D721Med (cell line): ENCODE results near the gene GPD1.

Experiments used
- DNase-seq: peaks from one replicate; pipeline ENCODE4 v3.0.0; 2011; ENCODE audit warnings: low spot score; ENCODE audit not compliant: insufficient read length
- FAIRE-seq: peaks from 2 replicates; lab custom pipeline; 2011; peaks lifted over from hg19 to GRCh38; lab: Jason Lieb, UNC
- TF ChIP-seq, protein P1 (sequence below): IDR thresholded peaks from 2 replicates; pipeline ENCODE4 v1.5.1; 2012; ENCODE audit warnings: mild to moderate bottlenecking, control low read depth; ENCODE audit not compliant: insufficient read depth; ENCODE audit errors: missing control alignments

GPD1 gene

DNA sequence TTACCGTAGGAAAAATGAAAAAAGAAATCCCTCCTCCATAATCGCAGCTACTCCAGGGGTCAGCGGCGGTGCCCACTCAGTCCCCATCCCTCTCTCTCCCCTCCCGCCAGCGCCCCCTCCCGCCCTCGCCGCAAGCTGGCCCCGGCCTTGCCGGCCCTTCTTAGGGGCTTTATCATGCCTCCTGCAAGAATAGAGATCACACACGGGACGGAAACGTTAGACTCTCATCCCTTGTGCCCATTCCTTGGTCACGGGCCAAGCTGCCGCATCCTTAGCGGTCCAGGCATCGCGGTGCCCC lies 7.5 kb downstream of the GPD1 start:
- TF ChIP-seq, protein P1, sequence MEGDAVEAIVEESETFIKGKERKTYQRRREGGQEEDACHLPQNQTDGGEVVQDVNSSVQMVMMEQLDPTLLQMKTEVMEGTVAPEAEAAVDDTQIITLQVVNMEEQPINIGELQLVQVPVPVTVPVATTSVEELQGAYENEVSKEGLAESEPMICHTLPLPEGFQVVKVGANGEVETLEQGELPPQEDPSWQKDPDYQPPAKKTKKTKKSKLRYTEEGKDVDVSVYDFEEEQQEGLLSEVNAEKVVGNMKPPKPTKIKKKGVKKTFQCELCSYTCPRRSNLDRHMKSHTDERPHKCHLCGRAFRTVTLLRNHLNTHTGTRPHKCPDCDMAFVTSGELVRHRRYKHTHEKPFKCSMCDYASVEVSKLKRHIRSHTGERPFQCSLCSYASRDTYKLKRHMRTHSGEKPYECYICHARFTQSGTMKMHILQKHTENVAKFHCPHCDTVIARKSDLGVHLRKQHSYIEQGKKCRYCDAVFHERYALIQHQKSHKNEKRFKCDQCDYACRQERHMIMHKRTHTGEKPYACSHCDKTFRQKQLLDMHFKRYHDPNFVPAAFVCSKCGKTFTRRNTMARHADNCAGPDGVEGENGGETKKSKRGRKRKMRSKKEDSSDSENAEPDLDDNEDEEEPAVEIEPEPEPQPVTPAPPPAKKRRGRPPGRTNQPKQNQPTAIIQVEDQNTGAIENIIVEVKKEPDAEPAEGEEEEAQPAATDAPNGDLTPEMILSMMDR, result no peak
- DNase-seq (no peak), FAIRE-seq (no peak)

DNA sequence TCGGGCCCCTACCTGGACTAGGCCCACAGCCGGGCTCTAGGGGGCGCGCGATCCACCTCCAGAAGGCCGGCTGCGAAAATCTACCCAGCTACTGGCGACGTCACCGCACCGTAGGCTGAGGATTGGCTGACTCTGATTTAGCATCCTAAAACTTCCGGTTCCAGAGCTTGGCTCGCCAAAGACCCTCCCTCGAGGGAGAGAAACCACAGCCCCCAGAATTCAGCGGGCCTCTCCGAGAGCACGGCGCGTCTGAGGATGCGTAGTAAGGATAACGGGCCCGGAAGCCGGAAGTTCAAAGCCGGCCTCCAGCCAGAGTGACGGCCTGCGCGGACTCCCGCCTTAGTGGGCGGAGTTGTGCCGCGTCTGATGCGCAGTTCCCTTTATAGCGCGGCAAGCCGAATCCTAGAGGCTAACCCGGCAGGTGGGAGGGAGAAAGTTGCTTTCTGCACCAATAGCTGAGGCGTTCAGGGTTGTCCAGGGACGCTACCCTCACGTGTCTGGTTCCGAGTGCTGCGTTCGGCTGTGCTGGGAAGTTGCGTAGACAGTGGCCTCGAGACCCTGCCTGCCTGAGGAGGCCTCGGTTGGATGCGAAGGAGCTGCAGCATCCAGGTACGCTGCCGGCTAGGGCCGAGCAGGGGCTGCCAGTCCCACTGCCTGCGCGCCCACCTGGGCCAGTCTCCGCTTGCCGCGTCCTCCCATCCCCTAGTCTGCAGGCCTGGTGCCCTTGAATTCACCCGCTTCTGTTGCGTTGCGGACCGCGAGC lies 8.1 kb downstream of the GPD1 start, which contains the start of gene COX14:
TSS of gene COX14 (plus strand) at position 544 of the 763 bp plus-strand sequence. CDS start 7,808 bp downstream, outside the sequence.
- TF ChIP-seq, protein P1, result peak; percentile 85
- no peak for FAIRE-seq
- peak; percentile 88 for DNase-seq

DNA sequence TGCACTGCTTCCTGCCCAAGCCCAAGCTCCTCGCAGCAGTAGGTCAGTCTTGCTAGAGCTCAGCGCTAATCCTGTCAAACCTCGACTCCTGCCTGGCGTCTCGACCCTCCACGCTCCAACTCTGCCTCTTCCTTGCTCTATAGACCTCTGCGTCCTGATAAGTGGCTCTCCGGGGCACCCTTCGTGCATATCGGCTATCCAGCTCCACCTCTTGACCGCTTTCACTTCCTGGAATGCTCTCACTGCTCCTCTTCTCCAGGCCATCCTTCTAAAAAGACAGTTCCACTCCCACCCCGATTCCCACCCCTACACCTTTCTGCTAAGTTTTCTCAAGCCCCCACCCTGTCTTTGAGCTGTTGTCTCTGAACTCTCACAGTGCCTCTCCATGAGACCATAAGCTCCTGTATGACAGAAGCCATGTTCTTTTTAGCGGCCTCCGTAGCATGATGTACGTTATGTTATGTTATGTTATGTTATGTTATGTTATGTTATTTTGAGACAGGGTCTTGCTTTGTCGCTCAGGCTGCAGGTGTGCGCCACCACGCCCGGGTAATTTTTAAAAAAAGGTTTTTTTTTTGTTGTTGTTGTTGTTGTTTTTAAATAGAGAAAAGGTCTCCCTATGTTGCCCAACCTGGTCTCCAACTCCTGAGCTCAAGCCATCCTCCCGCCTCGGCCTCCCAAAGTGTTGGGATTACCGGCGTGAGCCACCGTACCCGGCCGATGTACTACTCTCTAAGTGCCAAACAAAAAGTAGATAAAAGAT lies 8.8 kb downstream of the GPD1 start:
- TF ChIP-seq, protein P1, result no peak
- no peak for DNase-seq
- FAIRE-seq, result no peak

DNA sequence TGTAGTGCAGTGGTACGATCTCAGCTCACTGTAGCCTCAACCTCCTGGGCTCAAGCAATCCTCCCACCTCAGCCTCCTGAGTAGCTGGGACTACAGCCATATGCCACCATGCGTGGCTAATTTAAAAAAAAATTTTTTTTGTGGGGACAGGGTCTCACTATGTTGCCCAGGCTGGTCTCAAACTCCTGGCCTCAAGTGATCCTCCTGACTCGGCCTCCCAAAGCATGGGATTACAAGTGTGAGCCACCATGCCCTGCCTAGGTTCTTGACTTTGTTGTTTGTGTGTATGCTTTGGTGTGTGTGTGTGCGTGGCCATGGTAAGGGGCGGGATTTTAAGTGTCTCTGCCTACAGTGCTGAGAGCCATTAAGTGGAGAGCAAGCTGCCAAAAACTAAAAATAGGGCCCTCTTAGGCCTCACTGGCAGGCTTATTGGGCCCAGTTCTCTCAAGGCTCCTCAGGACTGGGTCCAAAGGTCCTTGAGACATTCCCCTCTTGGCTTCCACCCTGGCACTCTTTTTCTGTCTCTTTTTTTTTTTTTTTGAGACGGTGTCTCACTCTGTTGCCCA lies 13.3 kb downstream of the GPD1 start:
- DNase-seq (no peak), FAIRE-seq (no peak)
- TF ChIP-seq, protein P1, result no peak

DNA sequence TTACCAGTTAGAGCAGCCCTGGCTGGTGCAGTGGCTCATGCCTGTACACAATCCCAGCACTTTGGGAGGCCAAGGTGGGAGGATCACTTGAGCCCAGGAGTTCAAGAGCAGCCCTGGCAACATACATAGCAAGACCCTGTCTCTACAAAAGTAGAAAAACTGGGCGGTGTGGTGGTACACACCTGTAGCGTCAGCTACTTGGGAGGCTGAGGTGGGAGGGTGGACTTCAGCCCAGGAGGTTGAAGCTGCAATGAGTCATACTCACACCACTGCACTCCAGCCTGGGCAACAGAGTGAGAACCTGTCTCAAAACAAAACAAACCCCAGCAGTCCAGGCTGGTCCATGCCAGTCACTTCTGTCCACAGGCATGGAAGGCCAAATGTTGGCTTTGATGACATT lies 15.6 kb downstream of the GPD1 start:
- DNase-seq (no peak), FAIRE-seq (no peak)
- TF ChIP-seq, protein P1, result no peak

DNA sequence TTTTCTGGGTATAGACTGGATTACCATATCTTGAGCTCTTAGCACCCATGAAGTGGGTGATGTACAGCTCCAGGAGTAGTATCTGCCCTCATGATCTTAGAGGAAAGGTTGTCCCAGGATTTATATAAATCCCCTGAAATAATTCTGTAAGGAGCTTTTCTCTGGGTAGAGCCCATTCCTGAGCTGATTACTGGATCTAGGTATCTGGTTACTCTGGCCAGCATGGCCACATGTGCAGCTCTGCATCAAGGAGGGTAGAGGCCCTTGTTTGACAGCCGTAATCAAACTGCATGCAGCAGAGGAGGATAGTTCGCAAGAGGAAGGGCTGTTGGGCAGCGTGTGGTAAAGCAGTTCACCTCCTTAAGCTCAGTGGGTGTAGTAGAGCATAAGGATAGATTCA lies 16.7 kb downstream of the GPD1 start:
- DNase-seq (peak; percentile 88), FAIRE-seq (peak; percentile 91)
- TF ChIP-seq, protein P1, result no peak
